DMS 273 (cell line): ENCODE measurements around the gene NKD2.

Experiments
- DNase-seq: peaks from one replicate; lab custom pipeline; 2025; ENCODE audit not compliant: unreplicated experiment; lab: John Stamatoyannopoulos, UW

Gene NKD2

DNA sequence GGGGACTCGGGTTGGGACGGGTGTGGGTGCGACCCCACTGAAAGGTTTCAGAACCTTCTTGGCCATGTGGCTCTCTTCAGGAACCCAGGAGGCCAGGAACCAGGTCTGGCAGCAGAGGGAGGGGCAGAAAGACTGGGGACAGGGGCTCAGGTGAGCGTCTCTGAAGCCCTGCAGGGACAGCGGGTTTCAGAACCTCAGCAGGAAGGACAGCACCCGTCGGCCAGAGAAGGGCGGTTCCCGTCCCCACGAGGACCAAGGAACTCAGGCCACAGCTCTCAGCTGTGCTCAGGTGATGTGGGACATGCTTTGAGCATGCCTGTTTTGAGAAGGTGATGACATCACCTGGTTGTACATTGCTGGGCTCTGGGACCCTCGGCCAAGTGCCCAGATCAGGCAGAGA is 77.5 kb downstream of the NKD2 start:
- no peak for DNase-seq

DNA sequence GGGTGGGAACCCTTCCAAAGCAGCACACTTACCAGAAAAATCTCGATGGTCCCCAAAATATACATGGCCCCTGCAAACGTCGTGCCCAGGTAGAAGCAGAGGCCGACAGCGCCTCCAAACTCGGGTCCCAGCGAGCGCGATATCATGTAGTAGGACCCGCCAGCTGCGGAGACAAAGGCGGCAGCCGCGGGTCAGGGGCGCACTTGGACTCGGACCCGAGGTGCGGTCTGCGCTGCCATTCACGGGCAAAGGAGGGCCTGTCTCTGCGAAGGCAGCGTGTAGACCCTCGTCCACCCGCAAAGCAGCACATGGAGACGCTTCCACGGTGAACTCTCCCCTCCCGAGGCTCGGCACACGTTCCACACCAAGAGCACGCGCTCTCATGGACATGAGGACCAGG is 78.3 kb downstream of the NKD2 start:
- no peak for DNase-seq

DNA sequence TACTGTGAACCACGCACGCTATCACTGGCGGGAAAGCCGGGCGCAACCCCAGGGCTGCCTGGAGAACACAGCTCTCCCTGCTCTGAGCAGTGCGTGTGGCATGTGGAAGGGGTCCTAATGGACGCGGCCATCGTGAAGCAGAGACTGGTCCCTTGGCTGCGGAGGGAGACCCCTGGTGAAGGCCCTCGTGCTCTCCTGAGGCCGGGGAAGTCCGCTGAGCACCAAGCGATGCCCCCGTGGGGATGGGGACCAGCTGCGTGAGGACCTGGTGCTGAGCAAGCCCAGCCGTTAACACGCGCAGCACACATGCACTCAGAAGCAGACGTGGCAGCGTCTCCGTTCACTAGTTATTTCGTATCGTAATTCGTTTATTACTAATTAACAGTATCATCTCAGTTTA is 78.8 kb downstream of the NKD2 start:
- no peak for DNase-seq

DNA sequence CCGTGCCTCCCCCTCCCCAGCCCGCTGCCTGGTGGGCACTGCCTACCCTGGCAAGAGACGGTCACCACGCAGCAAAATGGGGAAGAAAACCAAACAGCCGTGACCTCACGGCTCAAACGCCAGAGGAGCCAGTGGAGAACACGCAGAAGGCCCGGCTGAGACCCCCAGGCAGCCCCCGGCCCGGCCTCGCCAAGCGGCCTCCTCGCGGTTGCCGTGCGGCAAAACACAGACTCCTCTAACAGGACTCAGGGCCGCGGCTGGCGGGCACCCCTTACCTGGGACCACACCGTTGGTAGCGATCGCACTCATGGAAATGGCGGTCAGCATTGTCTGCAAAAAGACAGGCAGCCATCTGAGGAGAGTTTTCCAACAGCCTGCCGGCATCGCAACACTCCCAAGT is 79.4 kb downstream of the NKD2 start:
- DNase-seq = no peak
